H9 (cell line): Measurements from ENCODE around the gene NALCN. TPM values are rescaled to one million over a fixed set of nuclear protein-coding genes. Genes with fewer than 3 reads are reported as not detected.

Experiments
- DNase-seq: peaks from one replicate; pipeline ENCODE4 v3.0.0-alpha.2; 2017
- H2AFZ ChIP-seq: one replicate; pipeline ENCODE4 v1.6.1; 2013; ENCODE audit warnings: mild to moderate bottlenecking, low read length, control low read depth, moderate library complexity
- H2AK5ac ChIP-seq: 2 replicates; pipeline ENCODE4 v1.6.1; 2013; ENCODE audit warnings: low read length, control low read depth, mixed read lengths; ENCODE audit not compliant: insufficient read length
- H2BK120ac ChIP-seq: one replicate; pipeline ENCODE4 v1.6.1; 2013; ENCODE audit warnings: low read depth, mild to moderate bottlenecking, low read length, control low read depth, inconsistent platforms; ENCODE audit not compliant: poor library complexity, severe bottlenecking
- H2BK12ac ChIP-seq: 2 replicates; pipeline ENCODE4 v1.6.1; 2013; ENCODE audit warnings: low read length, control low read depth, mixed read lengths, low read depth; ENCODE audit not compliant: insufficient read length
- H2BK15ac ChIP-seq: 2 replicates; pipeline ENCODE4 v1.6.1; 2013; ENCODE audit warnings: low read depth, low read length, control low read depth
- H2BK20ac ChIP-seq: one replicate; pipeline ENCODE4 v1.6.1; 2013; ENCODE audit warnings: low read depth, mild to moderate bottlenecking, low read length, control low read depth, inconsistent platforms; ENCODE audit not compliant: poor library complexity, severe bottlenecking
- H2BK5ac ChIP-seq: 2 replicates; pipeline ENCODE4 v1.6.1; 2013; ENCODE audit warnings: low read length, control low read depth, mixed read lengths; ENCODE audit not compliant: insufficient read length
- H3K14ac ChIP-seq: 2 replicates; pipeline ENCODE4 v1.6.1; 2013; ENCODE audit warnings: low read length, control low read depth; ENCODE audit not compliant: insufficient read depth
- H3K18ac ChIP-seq: 2 replicates; pipeline ENCODE4 v1.6.1; 2013; ENCODE audit warnings: low read depth, mild to moderate bottlenecking, mixed read lengths, low read length, control low read depth; ENCODE audit not compliant: insufficient read length
- H3K23ac ChIP-seq: 2 replicates; pipeline ENCODE4 v1.6.1; 2013; ENCODE audit warnings: low read length, control low read depth, mixed read lengths, low read depth; ENCODE audit not compliant: insufficient read length
- H3K23me2 ChIP-seq: 2 replicates; pipeline ENCODE4 v1.6.1; 2013; ENCODE audit warnings: low read depth, mild to moderate bottlenecking, mixed read lengths, low read length, control low read depth; ENCODE audit not compliant: insufficient read length, poor library complexity, severe bottlenecking
- H3K27ac ChIP-seq: 2 replicates; pipeline ENCODE4 v1.5.1; 2013; ENCODE audit warnings: low read length, control low read depth, mixed read lengths, low read depth; ENCODE audit not compliant: insufficient read length
- H3K27me3 ChIP-seq: 2 replicates; pipeline ENCODE4 v1.6.1; 2013; ENCODE audit warnings: low read length, control low read depth, inconsistent platforms; ENCODE audit not compliant: insufficient read depth
- H3K4ac ChIP-seq: 2 replicates; pipeline ENCODE4 v1.6.1; 2013; ENCODE audit warnings: low read depth, mild to moderate bottlenecking, control low read depth, inconsistent platforms, low read length, moderate library complexity
- H3K4me1 ChIP-seq: 2 replicates; pipeline ENCODE4 v1.6.1; 2013; ENCODE audit warnings: low read length, control low read depth, inconsistent platforms; ENCODE audit not compliant: insufficient read depth
- H3K4me2 ChIP-seq: 2 replicates; pipeline ENCODE4 v1.6.1; 2013; ENCODE audit warnings: low read length, control low read depth, mixed read lengths; ENCODE audit not compliant: insufficient read length, insufficient read depth
- H3K56ac ChIP-seq: 2 replicates; pipeline ENCODE4 v1.6.1; 2013; ENCODE audit warnings: low read depth, mild to moderate bottlenecking, mixed read lengths, low read length, control low read depth; ENCODE audit not compliant: insufficient read length
- H3K79me1 ChIP-seq: 2 replicates; pipeline ENCODE4 v1.6.1; 2013; ENCODE audit warnings: low read depth, mild to moderate bottlenecking, moderate library complexity, low read length, control low read depth, inconsistent platforms; ENCODE audit not compliant: insufficient read depth, poor library complexity, severe bottlenecking
- H3K79me2 ChIP-seq: 2 replicates; pipeline ENCODE4 v1.6.1; 2013; ENCODE audit warnings: low read length, control low read depth, inconsistent platforms; ENCODE audit not compliant: insufficient read depth
- H3K9ac ChIP-seq: 2 replicates; pipeline ENCODE4 v1.6.1; 2013; ENCODE audit warnings: low read length, control low read depth, mixed read lengths; ENCODE audit not compliant: insufficient read length; ENCODE audit errors: extremely low read depth
- H3K9me3 ChIP-seq: one replicate; pipeline ENCODE4 v1.6.1; 2013; ENCODE audit warnings: low read depth, low read length, inconsistent platforms; ENCODE audit not compliant: control insufficient read depth
- H3T11ph ChIP-seq: one replicate; pipeline ENCODE4 v1.6.1; 2013; ENCODE audit warnings: mild to moderate bottlenecking, low read length, control low read depth, inconsistent platforms
- H4K20me1 ChIP-seq: one replicate; pipeline ENCODE4 v1.6.1; 2013; ENCODE audit not compliant: control insufficient read depth, insufficient read length, insufficient read depth
- H4K5ac ChIP-seq: 2 replicates; pipeline ENCODE4 v1.6.1; 2013; ENCODE audit warnings: low read depth, mild to moderate bottlenecking, mixed read lengths, low read length, control low read depth; ENCODE audit not compliant: insufficient read length
- H4K8ac ChIP-seq: replicated peaks from 2 replicates; pipeline ENCODE4 v1.6.1; 2013; ENCODE audit warnings: low read length, control low read depth, mixed read lengths, low read depth; ENCODE audit not compliant: insufficient read length
- H4K91ac ChIP-seq: 2 replicates; pipeline ENCODE4 v1.6.1; 2013; ENCODE audit warnings: low read depth, mild to moderate bottlenecking, moderate library complexity, mixed read lengths, low read length, control low read depth; ENCODE audit not compliant: insufficient read length
- H3K27ac Mint-ChIP-seq, 3 experiments: 2 replicates in 2 of 3; 3 replicates in 1 of 3; pipeline ENCODE4 v1.8.0; 2020 to 2021; ENCODE audit warnings: mixed read lengths in 3 of 3, mild to moderate bottlenecking in 1 of 3, moderate library complexity in 1 of 3
- H3K27me3 Mint-ChIP-seq: 2 replicates; pipeline ENCODE4 v1.8.0; 2021; ENCODE audit warnings: low read depth, mild to moderate bottlenecking, moderate library complexity, mixed read lengths
- H3K36me3 Mint-ChIP-seq, 3 experiments: 2 replicates in 2 of 3; 3 replicates in 1 of 3; pipeline ENCODE4 v1.8.0; 2020 to 2021; ENCODE audit warnings: low read depth in 3 of 3, mixed read lengths in 3 of 3; ENCODE audit not compliant: insufficient read depth in 1 of 3
- H3K4me1 Mint-ChIP-seq, 2 experiments: 2 replicates each; pipeline ENCODE4 v1.8.0; 2020; ENCODE audit warnings: mixed read lengths in 2 of 2
- H3K4me3 Mint-ChIP-seq, 2 experiments: 2 replicates in 1 of 2; 3 replicates in 1 of 2; pipeline ENCODE4 v1.8.0; 2020 to 2021; ENCODE audit warnings: mild to moderate bottlenecking in 2 of 2, mixed read lengths in 2 of 2, moderate library complexity in 1 of 2
- H3K9me3 Mint-ChIP-seq, 2 experiments: 2 replicates in 1 of 2; 3 replicates in 1 of 2; pipeline ENCODE4 v1.8.0; 2020; ENCODE audit warnings: mild to moderate bottlenecking in 2 of 2, mixed read lengths in 2 of 2, moderate library complexity in 1 of 2
- WGBS: extraction: QIAGEN DNeasy Blood & Tissue Kit; methylation state at CpG from one replicate; pipeline ENCODE4 v1.1.7; 2013; ENCODE audit warnings: missing lambda C conversion rate, low lambda C conversion rate, mixed read lengths; ENCODE audit not compliant: insufficient read length; ENCODE audit errors: extremely low coverage; 5-methylcytosine and 5-hydroxymethylcytosine counted together
- total RNA-seq: library from RNA; stranded (reverse); gene quantifications from 2 replicates; pipeline ENCODE4 v1.2.1, GENCODE V29; 2021
- TF ChIP-seq, protein P1 (sequence below): fragments of 200-600 bp; sonication (generic); conservative IDR thresholded peaks from 3 replicates; pipeline ENCODE4 v1.8.0; 2021; ENCODE audit warnings: antibody characterized with exemption, mild to moderate bottlenecking

NALCN gene
- total RNA-seq, 1 experiment from 2014 or later = 0.09 TPM

DNA sequence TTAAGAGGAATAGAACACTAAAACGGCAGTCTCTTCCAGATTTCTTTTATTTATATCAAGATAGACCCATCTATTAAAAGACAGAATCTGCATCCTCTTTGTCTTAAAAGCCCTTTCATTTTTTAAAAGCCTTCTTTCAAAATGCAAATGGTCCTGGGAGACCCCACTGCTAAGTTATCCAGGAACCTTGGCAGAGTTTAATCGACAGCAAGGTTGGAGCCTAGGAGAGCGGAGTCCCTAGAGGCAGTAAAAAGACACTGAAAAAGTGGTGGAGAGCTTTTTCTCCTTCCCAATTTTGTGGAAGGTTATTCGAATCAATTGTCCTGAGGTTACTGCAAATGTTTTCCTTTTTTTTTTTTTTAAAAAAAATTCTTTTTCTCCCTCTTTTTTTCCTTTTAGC is 294.7 kb downstream of the NALCN start:
- no peak overlapping the region for H3K4me2 ChIP-seq
- peak overlapping the region in 2 of 3 experiments; percentile 78 to 93; a peak in 6 of 7 replicates for H3K27ac Mint-ChIP-seq
- no peaks in the 10 kb centered on the region for H3K9me3 Mint-ChIP-seq
- no peak overlapping the region for H3K23ac ChIP-seq
- no peak overlapping the region for H4K5ac ChIP-seq
- DNase-seq = no peak
- H2BK20ac ChIP-seq = no peak overlapping the region
- H3K9me3 ChIP-seq = no peaks in the 10 kb centered on the region
- H2BK5ac ChIP-seq = no peak overlapping the region
- no peak overlapping the region for H3K4ac ChIP-seq
- H3K79me2 ChIP-seq = no peaks in the 10 kb centered on the region
- H4K20me1 ChIP-seq = no peaks in the 10 kb centered on the region
- peak overlapping the region in 1 of 2 experiments; percentile 12; a peak in 1 of 5 replicates for H3K4me3 Mint-ChIP-seq
- peaks cover 7% of the 10 kb centered on the region; the same call in 1 of the 2 replicates for H3K4me1 ChIP-seq
- H3K14ac ChIP-seq = no peak overlapping the region
- H2BK15ac ChIP-seq = no peak overlapping the region
- no peak overlapping the region for H3K9ac ChIP-seq
- no peak overlapping the region for H4K91ac ChIP-seq
- TF ChIP-seq, protein P1, sequence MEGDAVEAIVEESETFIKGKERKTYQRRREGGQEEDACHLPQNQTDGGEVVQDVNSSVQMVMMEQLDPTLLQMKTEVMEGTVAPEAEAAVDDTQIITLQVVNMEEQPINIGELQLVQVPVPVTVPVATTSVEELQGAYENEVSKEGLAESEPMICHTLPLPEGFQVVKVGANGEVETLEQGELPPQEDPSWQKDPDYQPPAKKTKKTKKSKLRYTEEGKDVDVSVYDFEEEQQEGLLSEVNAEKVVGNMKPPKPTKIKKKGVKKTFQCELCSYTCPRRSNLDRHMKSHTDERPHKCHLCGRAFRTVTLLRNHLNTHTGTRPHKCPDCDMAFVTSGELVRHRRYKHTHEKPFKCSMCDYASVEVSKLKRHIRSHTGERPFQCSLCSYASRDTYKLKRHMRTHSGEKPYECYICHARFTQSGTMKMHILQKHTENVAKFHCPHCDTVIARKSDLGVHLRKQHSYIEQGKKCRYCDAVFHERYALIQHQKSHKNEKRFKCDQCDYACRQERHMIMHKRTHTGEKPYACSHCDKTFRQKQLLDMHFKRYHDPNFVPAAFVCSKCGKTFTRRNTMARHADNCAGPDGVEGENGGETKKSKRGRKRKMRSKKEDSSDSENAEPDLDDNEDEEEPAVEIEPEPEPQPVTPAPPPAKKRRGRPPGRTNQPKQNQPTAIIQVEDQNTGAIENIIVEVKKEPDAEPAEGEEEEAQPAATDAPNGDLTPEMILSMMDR = peak; percentile 26; the same call in 1 of the 3 replicates
- no peak overlapping the region for H2BK120ac ChIP-seq
- no peak overlapping the region for H2BK12ac ChIP-seq
- H2AFZ ChIP-seq = no peak overlapping the region
- no peaks in the 10 kb centered on the region for H3K23me2 ChIP-seq
- H3K27me3 Mint-ChIP-seq = no peaks in the 10 kb centered on the region
- no peak overlapping the region for H3T11ph ChIP-seq
- no peaks in the 10 kb centered on the region for H3K79me1 ChIP-seq
- no peak overlapping the region for H3K56ac ChIP-seq
- no peak overlapping the region for H3K27ac ChIP-seq
- H3K18ac ChIP-seq = no peak overlapping the region
- no peak overlapping the region for H2AK5ac ChIP-seq
- no peak overlapping the region for H4K8ac ChIP-seq
- no peaks in the 10 kb centered on the region for H3K36me3 Mint-ChIP-seq
- WGBS = no CpG with 5 or more reads among the region's 4 CpGs
- H3K4me1 Mint-ChIP-seq = peaks cover 53 to 58% of the 10 kb centered on the region in 2 experiments
- no peaks in the 10 kb centered on the region for H3K27me3 ChIP-seq
